GM18517 (cell line): ENCODE measurements around the gene MEX3D.
A peak's percentile ranks its signal among the peaks of the same experiment; 100 is the strongest.

Source experiments
- ATAC-seq: cut with Tn5 transposase; IDR thresholded peaks from one replicate; pipeline ENCODE4 v1.9.1; 2021; ENCODE audit warnings: mild to moderate bottlenecking, moderate library complexity; ENCODE audit not compliant: unreplicated experiment

Gene MEX3D

GRCh38 chr19:1568320-1569019 is at the start of gene MEX3D:
Gene MEX3D (minus strand): TSS chr19:1568325. CDS start chr19:1568058, 267 bp downstream.
- no peak for ATAC-seq

GRCh38 chr19:1616875-1617274 is 48.8 kb upstream of the MEX3D start:
- ATAC-seq: no peak

- ATAC-seq: no peak
Measured at GRCh38 chr19:1616396-1616795, 48.3 kb upstream of the MEX3D start.

- no peak for ATAC-seq
Measured at GRCh38 chr19:1615156-1615765, 47.1 kb upstream of the MEX3D start.

- no peak for ATAC-seq
Measured at GRCh38 chr19:1613808-1614570, 45.9 kb upstream of the MEX3D start.

GRCh38 chr19:1613146-1613545 is 45.0 kb upstream of the MEX3D start:
- no peak for ATAC-seq

- ATAC-seq: no peak
Measured at GRCh38 chr19:1612114-1613086, 44.3 kb upstream of the MEX3D start.

GRCh38 chr19:1611353-1611752 is 43.2 kb upstream of the MEX3D start:
- no peak for ATAC-seq

- no peak for ATAC-seq
Measured at GRCh38 chr19:1610579-1610978, 42.5 kb upstream of the MEX3D start.

GRCh38 chr19:1609680-1610474 is 41.8 kb upstream of the MEX3D start:
- no peak for ATAC-seq

GRCh38 chr19:1609103-1609396 is 40.9 kb upstream of the MEX3D start:
- ATAC-seq: no peak

- no peak for ATAC-seq
Measured at GRCh38 chr19:1608359-1609102, 40.4 kb upstream of the MEX3D start.

- ATAC-seq: peak; percentile 7
Measured at GRCh38 chr19:1606138-1606651, 38.1 kb upstream of the MEX3D start.

GRCh38 chr19:1605236-1606137 is 37.4 kb upstream of the MEX3D start, which contains the start of gene UQCR11:
Gene UQCR11 (minus strand): TSS chr19:1605462. CDS start chr19:1605409, 53 bp downstream.
- peak; percentile 77 for ATAC-seq

GRCh38 chr19:1602091-1602707 is 34.1 kb upstream of the MEX3D start:
- ATAC-seq: no peak

- no peak for ATAC-seq
Measured at GRCh38 chr19:1601613-1602064, 33.5 kb upstream of the MEX3D start.

GRCh38 chr19:1599460-1599846 is 31.3 kb upstream of the MEX3D start:
- ATAC-seq: no peak
